ENCODE data around the gene CIDEC.
"Not testable (repeated sequence)": the region's sequence is repeated elsewhere in the genome, so short reads cannot be mapped to it uniquely, and the experiment has no call there.

GRCh38 chr3:9900965-9901415, 20.9 kb upstream of the CIDEC start:
- not testable (repeated sequence) for TF ChIP-seq CTCF (conservative IDR thresholded peaks at IDR 0.05; ENCODE audit: low read length); EZH2phosphoT487 (IDR thresholded peaks at IDR 0.05; ENCODE audit: borderline replicate concordance, low read depth, low read length)

Measured in OCI-LY7 (cell line).